ENCODE data around the gene NOP16.
"Not testable (repeated sequence)": the region's sequence is repeated elsewhere in the genome, so short reads cannot be mapped to it uniquely, and the experiment has no call there.

The NOP16 gene

DNA sequence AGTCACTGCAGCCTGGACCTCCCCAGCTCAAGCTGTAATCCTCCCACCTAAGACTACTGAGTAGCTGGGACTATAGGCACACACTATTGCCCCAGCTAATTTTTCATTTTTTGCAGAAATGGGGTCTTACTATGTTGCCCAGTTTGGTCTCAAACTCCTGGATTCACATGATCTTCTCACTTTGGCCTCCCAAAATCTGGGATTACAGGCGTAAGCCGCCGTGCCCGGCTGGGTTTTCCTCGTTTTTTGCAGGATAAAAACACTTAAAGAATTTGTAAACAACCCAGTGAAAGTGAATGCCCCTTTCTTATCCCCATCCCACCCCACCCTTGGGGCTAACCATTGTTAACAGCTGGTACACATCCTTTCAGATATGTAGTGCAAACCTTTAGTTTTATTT, 20.2 kb upstream of the NOP16 start:
- DNase-seq = no peak

GRCh38 chr5:176408252-176408573, 19.8 kb upstream of the NOP16 start:
- DNase-seq = not testable (repeated sequence)

- no peak for DNase-seq
These were observed 19.3 kb upstream of the NOP16 start for GRCh38 chr5:176407456-176408251.

GRCh38 chr5:176406436-176407052, 18.1 kb upstream of the NOP16 start:
- no peak for DNase-seq

DNA sequence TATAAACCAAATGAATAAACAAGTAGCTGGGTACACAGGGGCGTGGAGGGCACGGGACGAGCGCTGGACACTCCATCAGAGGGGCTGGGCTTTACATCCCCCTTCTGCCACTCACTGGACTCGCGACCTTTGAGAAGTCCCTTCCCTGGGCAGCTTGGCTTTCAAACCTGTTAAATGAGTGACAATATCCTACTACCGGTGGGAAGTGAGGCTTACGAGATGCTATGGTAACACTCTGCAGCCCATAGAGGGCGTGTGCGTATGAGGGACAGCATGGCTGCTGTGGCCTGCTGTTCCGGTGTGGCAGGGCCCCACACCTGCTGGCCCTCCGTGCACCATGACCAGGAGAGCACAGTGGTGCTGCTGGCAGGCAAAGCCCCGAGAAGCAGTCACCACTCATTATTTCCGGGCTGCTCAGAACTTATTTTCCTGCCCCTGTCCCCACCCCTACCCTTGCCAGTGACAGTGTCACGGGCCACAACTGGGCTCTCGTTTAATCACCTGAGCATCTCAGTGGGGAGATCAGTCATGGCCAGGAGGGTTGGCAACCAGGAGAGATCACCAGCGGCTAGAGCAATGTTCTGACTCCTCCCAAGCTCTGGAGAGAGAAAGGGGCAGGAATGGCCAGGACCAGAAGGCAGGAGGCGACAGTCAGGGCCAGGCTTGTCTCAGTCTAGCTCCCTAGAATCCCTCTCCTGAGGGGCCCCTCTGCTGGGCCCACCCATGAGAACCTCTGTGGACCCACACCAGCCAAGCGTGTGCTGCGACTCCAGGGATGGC, 17.4 kb upstream of the NOP16 start:
- no peak for DNase-seq

GRCh38 chr5:176401281-176402205, 13.1 kb upstream of the NOP16 start:
- DNase-seq = peak; percentile 5

- DNase-seq = peak; percentile 8
These were observed 12.2 kb upstream of the NOP16 start for GRCh38 chr5:176400382-176401156.

GRCh38 chr5:176397736-176398420, 9.5 kb upstream of the NOP16 start:
- no peak for DNase-seq

- DNase-seq = no peak
These were observed 7.9 kb upstream of the NOP16 start for GRCh38 chr5:176396330-176396729.

GRCh38 chr5:176394881-176395675, 6.7 kb upstream of the NOP16 start:
- no peak for DNase-seq

GRCh38 chr5:176394096-176394495, 5.7 kb upstream of the NOP16 start:
- no peak for DNase-seq

DNA sequence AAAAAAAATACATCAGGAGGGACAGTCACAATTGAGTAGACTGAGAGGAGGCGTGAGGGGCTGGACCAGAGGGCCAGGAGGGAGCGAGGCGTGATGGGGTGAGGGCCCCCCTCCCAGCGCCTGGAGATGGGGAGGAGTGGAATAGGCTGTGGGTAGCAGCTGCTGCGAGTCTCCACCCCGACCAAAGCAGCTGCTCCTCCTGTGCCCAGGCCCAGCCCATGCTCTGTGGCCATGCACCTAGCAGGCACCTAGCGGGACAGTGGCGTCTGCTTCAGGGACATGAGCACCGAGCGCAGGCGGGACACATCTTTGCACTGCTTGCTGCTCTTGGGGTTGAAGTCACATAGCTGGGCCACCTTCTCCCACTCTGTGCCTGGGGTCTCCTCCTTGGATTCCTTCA, 4.1 kb upstream of the NOP16 start:
- no peak for DNase-seq

GRCh38 chr5:176391999-176392398, 3.6 kb upstream of the NOP16 start:
- DNase-seq = no peak

DNA sequence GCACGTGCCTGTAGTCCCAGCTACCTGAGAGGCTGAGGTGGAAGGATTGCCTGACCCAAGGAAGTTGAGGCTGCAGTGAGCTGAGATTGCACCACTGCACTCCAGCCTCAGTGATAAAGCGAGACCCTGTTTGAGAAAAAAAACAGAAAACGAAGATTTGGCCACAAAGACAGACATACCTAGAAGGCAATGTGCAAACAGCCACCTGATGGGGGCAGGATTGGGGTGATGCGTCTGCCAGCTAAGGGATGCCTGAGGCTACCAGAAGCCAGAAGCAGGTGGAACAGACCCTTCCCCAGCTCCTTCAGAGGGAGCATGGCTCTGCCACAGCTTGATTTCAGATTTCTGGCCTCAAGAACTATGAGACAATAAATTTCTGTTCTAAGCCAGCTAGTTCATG, 3.1 kb upstream of the NOP16 start:
- no peak for DNase-seq

DNA sequence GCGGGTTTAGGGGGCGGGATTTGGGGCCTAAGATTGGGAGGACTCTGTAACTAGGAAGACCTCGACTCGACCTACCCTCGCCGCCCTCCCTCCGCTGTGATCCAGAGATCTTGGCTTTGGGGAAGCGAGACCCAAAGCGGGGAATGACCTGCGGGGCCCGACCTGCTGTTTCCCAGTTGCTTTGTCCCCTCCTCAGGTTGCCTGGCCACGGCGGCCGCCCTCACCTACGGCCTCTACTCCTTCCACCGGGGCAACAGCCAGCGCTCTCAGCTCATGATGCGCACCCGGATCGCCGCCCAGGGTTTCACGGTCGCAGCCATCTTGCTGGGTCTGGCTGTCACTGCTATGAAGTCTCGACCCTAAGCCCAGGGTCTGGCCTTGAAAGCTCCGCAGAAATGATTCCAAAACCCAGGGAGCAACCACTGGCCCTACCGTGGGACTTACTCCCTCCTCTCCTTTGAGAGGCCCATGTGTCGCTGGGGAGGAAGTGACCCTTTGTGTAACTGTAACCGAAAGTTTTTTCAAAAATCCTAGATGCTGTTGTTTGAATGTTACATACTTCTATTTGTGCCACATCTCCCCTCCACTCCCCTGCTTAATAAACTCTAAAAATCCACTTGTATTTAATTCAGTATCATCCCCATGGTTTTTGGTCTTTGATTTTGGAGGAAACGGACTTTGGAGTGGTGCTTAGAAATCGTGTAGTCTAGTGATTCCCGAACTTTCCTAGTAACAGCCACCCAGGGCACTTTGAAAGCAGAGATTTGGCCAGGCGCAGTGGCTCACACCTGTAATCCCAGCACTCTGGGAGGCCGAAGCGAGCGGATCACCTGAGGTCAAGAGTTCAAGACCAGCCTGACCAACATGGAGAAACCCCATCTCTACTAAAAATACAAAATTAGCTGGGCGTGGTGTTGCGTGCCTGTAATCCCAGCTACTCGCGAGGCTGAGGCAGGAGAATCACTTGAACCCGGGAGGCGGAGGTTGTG, 1.0 kb upstream of the NOP16 start:
- peak; percentile 61 for DNase-seq

DNA sequence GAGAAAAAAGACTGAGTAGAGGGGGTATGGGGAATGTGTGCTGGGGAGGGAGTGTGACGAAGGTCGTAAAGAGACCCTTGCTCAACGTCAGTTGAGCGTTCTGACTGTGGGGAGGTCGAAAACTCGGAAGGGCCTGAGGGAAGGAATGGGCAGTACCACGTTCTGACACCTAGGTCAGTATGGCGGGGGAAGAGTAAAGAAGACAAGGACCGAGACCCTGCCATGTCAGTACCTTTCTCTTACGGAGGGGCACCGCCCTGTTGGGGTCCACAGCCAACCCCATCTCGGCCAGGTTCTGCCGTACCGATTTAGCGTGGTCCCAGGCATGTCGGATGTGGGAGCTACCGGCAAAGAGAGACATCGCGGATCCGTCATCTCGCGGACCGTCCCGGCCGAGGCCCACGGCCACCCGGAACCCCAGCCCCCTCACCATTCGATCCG, 375 bp downstream of the NOP16 start:
- DNase-seq = no peak

DNA sequence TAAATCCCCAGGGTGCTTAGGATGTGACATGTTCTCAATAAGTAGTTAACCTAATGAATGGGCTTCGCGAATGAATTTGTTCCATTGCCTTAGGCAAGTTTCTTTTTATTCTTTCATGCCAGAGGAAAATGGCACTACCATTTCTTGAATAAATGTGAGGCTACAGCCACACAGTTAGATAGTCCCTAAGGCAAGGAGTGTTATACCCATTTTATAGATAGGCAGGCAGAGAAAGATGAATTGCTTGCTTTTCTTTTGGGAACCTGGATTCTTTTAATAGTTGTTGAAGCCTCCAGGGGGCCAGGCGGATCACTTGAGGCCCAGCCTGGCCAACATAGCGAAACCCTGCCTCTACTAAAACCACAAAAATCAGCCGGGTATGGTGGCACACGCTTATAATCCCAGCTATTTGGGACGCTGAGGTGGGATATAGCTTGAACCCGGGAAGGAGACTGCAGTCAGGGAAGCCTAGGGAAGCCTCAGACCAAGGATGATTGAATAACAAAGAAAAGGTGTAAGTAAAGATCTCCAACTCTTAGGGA, 943 bp downstream of the NOP16 start:
- no peak for DNase-seq

DNA sequence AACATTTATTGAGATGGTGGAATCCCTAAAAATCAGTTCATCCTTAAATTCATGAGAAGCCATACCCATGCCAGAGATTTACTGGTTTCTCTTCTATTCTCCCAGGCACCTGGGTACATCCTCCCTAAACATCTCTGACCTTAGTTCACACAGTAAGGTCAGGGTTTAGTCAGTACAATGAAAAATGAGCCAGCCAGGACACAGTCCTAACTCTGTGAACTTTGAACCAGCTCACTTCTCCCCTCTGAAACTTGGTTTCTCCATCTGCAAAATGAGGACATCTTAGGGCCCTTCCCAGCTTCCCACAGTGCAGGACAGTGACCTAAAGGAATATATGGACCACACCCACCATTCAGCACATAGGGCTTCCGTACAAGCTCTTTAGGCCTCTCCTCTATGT, 1.9 kb downstream of the NOP16 start:
- no peak for DNase-seq

DNA sequence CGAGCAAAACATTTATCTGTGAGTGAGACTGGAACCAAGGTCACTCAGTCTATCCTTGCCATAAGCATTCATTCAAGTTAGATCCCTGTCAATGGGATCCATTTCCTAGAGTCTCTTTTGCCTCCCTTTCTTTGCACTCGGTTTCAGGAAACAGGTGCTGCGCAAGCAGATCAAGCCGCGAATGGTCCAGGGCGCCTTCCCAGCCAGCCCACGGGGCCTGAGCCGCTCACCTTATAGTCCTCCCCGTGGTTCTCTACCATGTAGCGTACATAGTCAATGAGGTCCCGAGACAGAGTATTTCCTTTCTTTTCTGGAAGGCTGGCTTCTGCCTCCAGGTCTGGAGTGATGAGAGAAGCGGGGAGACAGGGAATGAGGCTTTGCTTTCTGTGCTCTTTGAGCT, 3.4 kb downstream of the NOP16 start:
- DNase-seq = no peak
